ENCODE results near the gene ASCL2. TPM values are rescaled to one million over a fixed set of nuclear protein-coding genes. Genes with fewer than 3 reads are reported as not detected.

The ASCL2 gene
- total and polyA plus RNA-seq, 10 of the 15 experiments (the other 5 are each of a cell fraction or from before 2014, with no cell fraction given) = not detected

GRCh38 chr11:2265854-2266585 is 4.4 kb downstream of the ASCL2 start:
- POLR2A ChIA-PET = no interaction called here
- H3K27ac ChIP-seq (ENCODE audit: control insufficient read depth, insufficient read depth) = no peak overlapping the region
- SMC1A ChIA-PET (ENCODE audit: uncharacterized antibody, unreplicated experiment) = no interaction called here

GRCh38 chr11:2265396-2265795 is 5.0 kb downstream of the ASCL2 start:
- TF ChIP-seq ZBTB4 (CRISPR knock-in tag; IDR thresholded peaks at IDR 0.05) = no peak
- TF ChIP-seq ZNF274 (IDR thresholded peaks at IDR 0.05; ENCODE audit: insufficient read depth, insufficient read length) = no peak
- no peak for TF ChIP-seq GATAD2B (conservative IDR thresholded peaks at IDR 0.05; ENCODE audit: low read depth)
- TF ChIP-seq IRF4 (IDR thresholded peaks at IDR 0.05; ENCODE audit: low read depth, low read length) = 0 out of 2 replicates have a peak, but pooled peaks have one; percentile 18
- peak; percentile 90 for TF ChIP-seq SPI1 (IDR thresholded peaks at IDR 0.05; ENCODE audit: borderline replicate concordance, insufficient read depth, low read depth, low read length)
- TF ChIP-seq BACH1 (IDR thresholded peaks at IDR 0.05; ENCODE audit: borderline replicate concordance) = no peak
- TF ChIP-seq HDAC2 (IDR thresholded peaks at IDR 0.05) = no peak
- TF ChIP-seq EED (IDR thresholded peaks at IDR 0.05; ENCODE audit: low read depth) = 0 out of 2 replicates have a peak, but pooled peaks have one; percentile 30
- 0 out of 2 replicates have a peak, but pooled peaks have one; percentile 26 for TF ChIP-seq JUNB (IDR thresholded peaks at IDR 0.05)
- TF ChIP-seq IKZF1 (conservative IDR thresholded peaks at IDR 0.05) = peak; percentile 30; the same call in 1 of the 2 replicates
- TF ChIP-seq SRF (IDR thresholded peaks at IDR 0.05; ENCODE audit: low read depth in 2 of 2, low read length in 2 of 2) = no peak
- Histone ChIP-seq H3K27ac (ENCODE audit: control insufficient read depth, insufficient read depth) (no peak overlapping the region), H3K9me3 (replicated peaks; ENCODE audit: control insufficient read depth, insufficient read depth, low read length) (no peaks in the 10 kb centered on the region; the same call in 2 of the 3 replicates), H3K4me1 (ENCODE audit: control insufficient read depth, insufficient read depth, low read length) (peaks cover 15% of the 10 kb centered on the region), H2AFZ (ENCODE audit: control insufficient read depth, low read depth, low read length) (no peak overlapping the region; the same call in 1 of the 2 replicates), H3K27me3 (replicated peaks in 1 of 2; ENCODE audit: control insufficient read depth in 2 of 2, insufficient read depth in 2 of 2, low read length in 1 of 2) (no peaks in the 10 kb centered on the region; a peak in 2 of 4 replicates), H3K4me3 (no peak overlapping the region; the same call in 1 of the 2 replicates), H4K20me1 (ENCODE audit: control insufficient read depth, insufficient read depth) (no peaks in the 10 kb centered on the region), H3K4me2 (ENCODE audit: control insufficient read depth, insufficient read depth) (peak overlapping the region; percentile 56; the same call in 1 of the 2 replicates), H3K9ac (ENCODE audit: control insufficient read depth, insufficient read depth, low read length) (no peak overlapping the region), H3K36me3 (ENCODE audit: control insufficient read depth in 2 of 2, insufficient read depth in 2 of 2, low read length in 1 of 2) (no peaks in the 10 kb centered on the region), H3K79me2 (ENCODE audit: control insufficient read depth, insufficient read depth, low read length) (no peaks in the 10 kb centered on the region)
- ChIA-PET POLR2A (no interaction called here), SMC1A (ENCODE audit: uncharacterized antibody, unreplicated experiment) (no interaction called here), CTCF (interaction anchor here (1.2 kb wide), 1 partner anchor 41 kb away, joined by 3 read pairs; no protein-coding TSS in a partner anchor), RAD21 (ENCODE audit: unreplicated experiment) (no interaction called here)
- DNase-seq (ENCODE audit: low read depth, low spot score) (peak; percentile 19), FAIRE-seq (peak; percentile 54), ATAC-seq (peak; percentile 92)
- intact Hi-C loops (cut with micrococcal nuclease; ENCODE audit: unreplicated experiment) = no loop called here
- in situ Hi-C loops (cut with MboI) = no loop called here
- no TSS peak for BruUV-seq (replicated peaks)
- WGBS (ENCODE audit: insufficient coverage, insufficient replicate concordance, low lambda C conversion rate, missing lambda C conversion rate) = 4% methylated on average over 2 of the region's 2 CpGs

More at GRCh38 chr11:2265854-2266585, 4.4 kb downstream of the ASCL2 start:
- CTCF ChIA-PET = interaction anchor here (1.2 kb wide), 1 partner anchor 40 kb away, joined by 3 read pairs; no protein-coding TSS in a partner anchor
- Histone ChIP-seq H3K9ac (ENCODE audit: control insufficient read depth, insufficient read depth, low read length) (no peak overlapping the region), H3K4me2 (ENCODE audit: control insufficient read depth, insufficient read depth) (peak overlapping the region; percentile 56), H3K79me2 (ENCODE audit: control insufficient read depth, insufficient read depth, low read length) (no peaks in the 10 kb centered on the region), H3K27me3 (replicated peaks in 1 of 2; ENCODE audit: control insufficient read depth in 2 of 2, insufficient read depth in 2 of 2, low read length in 1 of 2) (no peaks in the 10 kb centered on the region; a peak in 2 of 4 replicates), H3K36me3 (ENCODE audit: control insufficient read depth in 2 of 2, insufficient read depth in 2 of 2, low read length in 1 of 2) (no peaks in the 10 kb centered on the region), H3K4me1 (ENCODE audit: control insufficient read depth, insufficient read depth, low read length) (peaks cover 15% of the 10 kb centered on the region), H2AFZ (ENCODE audit: control insufficient read depth, low read depth, low read length) (no peak overlapping the region), H3K4me3 (peak overlapping the region; percentile 41; the same call in 1 of the 2 replicates), H3K9me3 (replicated peaks; ENCODE audit: control insufficient read depth, insufficient read depth, low read length) (no peaks in the 10 kb centered on the region; the same call in 2 of the 3 replicates), H4K20me1 (ENCODE audit: control insufficient read depth, insufficient read depth) (no peaks in the 10 kb centered on the region)
- intact Hi-C loops (cut with micrococcal nuclease; ENCODE audit: unreplicated experiment) (no loop called here), in situ Hi-C loops (cut with MboI) (no loop called here)
- WGBS (ENCODE audit: insufficient coverage, insufficient replicate concordance, low lambda C conversion rate, missing lambda C conversion rate) = 31% methylated on average over 24 of the region's 24 CpGs
- ATAC-seq (no peak), FAIRE-seq (no peak), DNase-seq (ENCODE audit: low read depth, low spot score) (no peak)
- RAD21 ChIA-PET (ENCODE audit: unreplicated experiment) = no interaction called here
- no peak for TF ChIP-seq MTA2 (IDR thresholded peaks at IDR 0.05; ENCODE audit: low read depth)
- no peak for TF ChIP-seq EP300 (IDR thresholded peaks at IDR 0.05; ENCODE audit: borderline replicate concordance in 1 of 2, control insufficient read depth in 1 of 2, low read depth in 2 of 2, low read length in 2 of 2)
- BruUV-seq (replicated peaks) = no TSS peak
